Left kidney (tissue), 2 donors: ENCODE measurements around the gene PPP1R3A. TPM values are rescaled to one million over a fixed set of nuclear protein-coding genes. Genes with fewer than 3 reads are reported as not detected.

Experiments used
- DNase-seq: peaks from one replicate; pipeline ENCODE4 v3.0.0-alpha.2; 2013
- polyA plus RNA-seq: library from polyadenylated mRNA; unstranded; fragments of 120-200 nt; gene quantifications from one replicate; pipeline ENCODE4 v1.2.1, GENCODE V29; 2013; ENCODE audit not compliant: insufficient read length

The PPP1R3A gene
- polyA plus RNA-seq, 1 donor, result not detected

GRCh38 chr7:113883096-113883495 lies 35.7 kb downstream of the PPP1R3A start:
- DNase-seq, result no peak

GRCh38 chr7:113880559-113880958 lies 38.2 kb downstream of the PPP1R3A start:
- no peak for DNase-seq

GRCh38 chr7:113878394-113878992 lies 40.3 kb downstream of the PPP1R3A start:
- DNase-seq, result no peak

DNA sequence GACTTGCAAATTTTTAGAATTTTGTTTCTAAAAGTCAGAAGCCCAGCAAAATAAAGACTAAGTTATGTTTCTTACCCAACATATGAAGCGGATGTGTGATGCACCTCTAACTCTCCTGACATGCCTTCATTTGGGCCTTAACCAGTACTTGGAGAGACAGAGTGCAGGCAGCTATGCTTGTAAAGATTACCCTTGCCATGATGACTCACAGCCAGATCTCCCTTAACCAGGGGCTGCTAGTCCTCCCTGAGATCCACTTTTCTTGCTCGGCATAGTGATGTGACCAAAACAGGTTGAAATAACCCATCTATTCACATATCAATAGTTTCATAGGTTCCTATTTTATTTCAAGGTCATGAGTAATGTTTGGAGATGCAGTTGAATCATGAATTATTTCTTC lies 43.6 kb downstream of the PPP1R3A start:
- DNase-seq, result no peak

- no peak for DNase-seq
Observed at GRCh38 chr7:113873554-113874151, 45.2 kb downstream of the PPP1R3A start.

- no peak for DNase-seq
Observed at GRCh38 chr7:113872981-113873380, 45.8 kb downstream of the PPP1R3A start.

DNA sequence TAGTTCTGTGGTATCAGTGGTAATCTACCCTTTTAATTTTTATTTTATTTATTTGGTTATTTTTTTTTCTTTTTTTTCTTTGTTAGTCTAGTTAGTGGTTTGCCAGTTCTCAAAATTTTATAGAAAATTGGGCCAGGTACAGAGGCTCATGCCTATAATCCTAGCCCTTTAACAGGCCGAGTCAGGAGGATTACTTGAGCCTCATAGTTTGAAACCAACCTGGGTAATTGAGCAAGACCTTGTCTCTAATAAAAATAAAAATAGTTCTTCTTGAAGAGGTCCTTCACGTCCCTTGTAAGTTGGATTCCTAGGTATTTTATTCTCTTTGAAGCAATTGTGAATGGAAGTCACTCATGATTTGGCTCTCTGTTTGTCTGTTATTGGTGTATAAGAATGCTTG lies 51.5 kb downstream of the PPP1R3A start:
- no peak for DNase-seq

- DNase-seq, result no peak
Observed at GRCh38 chr7:113856010-113856409, 62.8 kb downstream of the PPP1R3A start.

- DNase-seq, result no peak
Observed at GRCh38 chr7:113840954-113841353, 77.9 kb downstream of the PPP1R3A start.

- no peak for DNase-seq
Observed at GRCh38 chr7:113835367-113835766, 83.4 kb downstream of the PPP1R3A start.

DNA sequence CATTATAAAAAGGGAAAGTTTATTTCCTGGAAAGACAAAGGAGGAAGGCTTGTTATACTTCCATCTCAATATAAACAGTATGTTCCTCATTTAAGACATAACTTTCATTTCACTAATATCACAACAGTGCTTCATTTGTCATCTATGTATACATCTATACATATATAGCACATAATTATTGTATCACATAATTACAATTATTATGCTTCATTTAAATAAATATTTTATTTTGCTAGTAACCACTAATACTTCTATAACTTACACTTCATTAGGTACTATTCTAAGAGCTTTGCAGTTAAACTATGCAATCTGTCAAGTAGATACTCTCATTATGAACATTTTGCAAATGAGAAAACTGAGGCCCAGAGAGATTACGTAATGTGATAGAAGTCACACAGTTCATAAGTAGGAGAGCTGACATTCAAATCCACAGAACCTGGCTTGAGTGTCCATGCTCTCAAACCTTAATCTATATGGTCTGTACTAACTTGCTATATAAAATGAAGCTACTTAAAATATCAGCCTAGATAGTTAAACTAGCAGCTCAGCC lies 86.5 kb downstream of the PPP1R3A start:
- no peak for DNase-seq

DNA sequence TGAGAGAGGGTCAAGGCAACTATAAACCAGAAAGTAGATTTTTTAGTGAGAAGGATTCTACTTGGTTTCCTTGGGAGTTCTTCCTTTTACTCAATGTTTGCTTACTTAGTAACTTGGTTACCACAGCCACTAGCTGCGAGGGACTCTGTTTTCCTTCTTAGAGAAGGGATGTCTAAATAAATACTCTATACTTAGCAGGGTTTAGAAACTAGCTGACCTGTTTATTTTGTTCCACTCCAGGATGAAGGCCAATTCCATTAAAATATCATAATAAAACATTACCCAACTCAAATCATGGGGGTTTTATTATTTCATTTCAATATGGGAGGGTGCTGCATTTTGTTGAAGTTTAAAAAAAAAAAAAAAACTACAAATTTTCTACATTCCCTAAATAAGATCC lies 87.3 kb downstream of the PPP1R3A start:
- no peak for DNase-seq

- DNase-seq, result no peak
Observed at GRCh38 chr7:113828581-113828980, 90.2 kb downstream of the PPP1R3A start.
